ENCODE results near the gene MYL10.

MYL10 gene

DNA sequence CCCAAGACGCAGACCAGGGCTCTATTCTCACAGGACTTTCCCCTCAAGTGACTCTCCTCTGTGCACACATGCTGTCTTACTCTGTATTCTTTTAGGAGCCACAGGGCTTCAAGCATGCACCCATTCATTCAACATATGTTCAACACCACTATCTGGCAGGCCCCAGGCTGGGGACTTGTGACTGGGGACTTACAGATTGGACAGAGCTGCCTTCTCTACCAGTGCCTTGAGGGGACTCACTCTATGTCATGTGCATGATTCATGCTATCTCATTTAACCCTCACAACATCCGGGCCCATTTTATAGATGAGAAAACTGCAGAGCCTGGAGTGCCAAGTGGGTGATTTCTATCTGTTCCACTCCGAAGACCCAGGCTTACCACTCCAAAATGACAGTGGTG lies 34.3 kb downstream of the MYL10 start:
- DNase-seq, result no peak

DNA sequence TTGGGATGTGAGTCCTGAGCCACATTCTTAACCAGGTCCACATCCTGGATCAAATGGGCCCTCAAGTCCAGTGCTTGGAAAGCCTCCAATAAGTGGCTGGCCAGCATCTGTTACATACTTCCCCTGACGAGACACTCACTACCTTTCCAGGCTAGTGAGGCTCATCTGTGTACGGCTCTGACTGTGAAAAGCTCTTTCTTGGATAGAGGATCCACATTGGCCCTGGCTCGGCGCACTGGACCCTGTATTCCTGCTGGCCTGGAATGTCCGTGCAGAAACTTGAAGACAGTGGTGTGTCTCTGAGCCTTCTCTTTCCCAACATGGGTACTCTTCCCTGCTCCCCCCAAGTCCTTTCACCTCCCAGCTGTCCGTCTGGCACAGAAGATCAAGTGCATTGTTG lies 35.5 kb downstream of the MYL10 start:
- DNase-seq, result no peak

DNA sequence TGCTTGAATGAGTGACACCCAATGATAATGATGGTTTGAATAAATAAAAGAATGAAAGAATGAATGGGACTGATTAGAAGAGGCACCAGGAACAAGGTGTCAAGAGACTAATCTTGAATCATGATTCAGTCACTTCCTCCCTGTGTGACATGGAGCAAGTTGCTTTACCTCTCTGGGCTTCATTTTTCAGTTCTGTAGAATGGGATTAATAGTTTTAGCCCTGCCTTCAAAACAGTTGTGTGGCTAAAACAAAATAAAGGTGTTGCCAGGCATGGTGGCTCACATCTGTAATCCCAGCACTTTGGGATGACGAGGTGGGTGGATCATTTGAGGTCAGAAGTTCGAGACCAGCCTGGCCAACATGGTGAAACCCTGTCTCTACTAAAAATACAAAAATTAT lies 37.6 kb downstream of the MYL10 start:
- no peak for DNase-seq

DNA sequence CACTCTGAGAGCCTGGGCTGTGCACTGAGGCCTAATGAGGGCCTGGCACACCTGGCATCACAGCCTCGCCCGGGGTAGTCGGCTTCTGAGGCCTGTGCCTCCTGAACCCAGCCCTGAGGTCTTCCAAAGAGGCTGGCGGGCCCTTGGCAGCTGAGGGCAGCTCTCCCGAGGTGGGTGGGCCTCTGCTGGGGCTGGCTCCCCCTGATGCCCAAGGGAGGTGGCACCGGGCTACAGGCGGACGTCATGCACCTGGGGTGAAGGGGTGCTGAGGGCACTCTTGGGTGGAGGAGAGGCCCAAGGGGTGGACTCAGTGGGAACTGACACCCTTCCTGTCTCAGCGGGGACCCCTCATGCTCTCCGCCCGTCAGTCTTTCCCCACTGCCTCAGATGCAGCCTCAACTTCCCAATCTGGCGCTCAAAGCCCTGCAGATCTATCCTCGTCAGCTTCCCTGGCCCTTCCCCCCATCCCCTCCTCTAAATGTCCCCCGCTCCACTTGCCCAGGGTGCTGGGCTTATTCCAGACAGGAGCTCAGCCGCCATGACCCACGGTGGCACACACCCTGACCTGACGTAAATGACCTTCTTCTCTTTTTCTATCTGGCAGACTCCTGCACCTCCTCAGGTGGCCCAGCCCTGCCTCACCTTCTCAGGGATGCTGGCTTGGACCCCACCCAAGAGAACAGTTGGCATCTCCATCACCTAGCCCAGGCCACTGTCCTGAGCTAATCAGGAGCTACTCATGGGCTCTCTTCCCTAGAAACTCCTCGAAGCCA lies 38.2 kb downstream of the MYL10 start:
- DNase-seq, result peak; percentile 33

DNA sequence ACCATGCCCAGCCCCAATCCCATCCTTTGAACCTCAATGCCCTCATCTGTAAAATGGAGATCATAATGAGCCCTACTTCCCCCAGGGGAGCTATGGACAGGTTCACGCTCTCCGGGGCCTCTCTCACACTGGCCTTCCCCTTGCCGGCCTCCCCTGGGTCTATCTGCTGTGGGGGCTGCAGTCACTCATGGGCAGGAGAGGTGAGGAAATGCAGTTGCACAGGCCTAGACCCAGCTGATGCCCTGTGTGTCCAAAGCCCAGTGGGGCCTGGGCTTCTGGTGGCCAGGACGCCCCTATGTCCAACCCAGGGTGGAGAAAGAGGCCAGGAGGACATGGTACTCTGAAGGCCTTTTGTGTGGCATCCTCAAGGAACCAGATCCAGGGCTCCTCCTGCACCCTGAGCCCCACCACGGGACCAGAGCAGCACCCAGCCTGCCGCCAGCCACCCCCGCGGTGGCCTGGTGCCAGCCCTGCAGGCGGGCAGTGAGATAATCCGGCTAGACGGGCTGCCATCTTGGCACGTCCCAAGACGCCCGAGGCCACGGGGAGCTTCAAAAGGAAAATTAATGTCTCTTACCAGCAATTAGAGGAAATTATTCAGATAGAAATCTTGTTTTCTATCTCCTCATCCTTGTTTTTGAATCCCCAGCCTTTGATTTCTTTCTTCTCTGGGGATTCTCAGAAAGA lies 39.0 kb downstream of the MYL10 start:
- peak; percentile 44 for DNase-seq

DNA sequence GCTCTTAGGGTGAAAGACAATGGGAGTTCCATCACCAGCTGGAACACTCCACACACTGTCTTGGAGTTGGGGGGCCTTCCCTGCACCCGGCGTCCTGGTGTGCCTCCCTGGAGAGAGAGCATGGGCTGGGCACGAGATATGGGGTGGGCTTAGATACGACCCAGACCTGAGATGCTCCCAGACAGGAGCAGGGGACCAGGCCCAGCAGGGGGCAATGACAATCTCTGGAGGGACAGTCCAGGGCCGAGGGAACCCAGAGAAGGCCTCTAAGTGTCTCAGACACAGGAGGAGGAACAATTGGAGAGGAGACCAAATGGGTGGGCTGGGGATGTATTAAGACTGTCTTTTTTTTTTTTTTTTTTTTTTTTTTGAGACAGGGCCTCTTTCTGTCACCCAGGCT lies 40.0 kb downstream of the MYL10 start:
- peak; percentile 24 for DNase-seq

DNA sequence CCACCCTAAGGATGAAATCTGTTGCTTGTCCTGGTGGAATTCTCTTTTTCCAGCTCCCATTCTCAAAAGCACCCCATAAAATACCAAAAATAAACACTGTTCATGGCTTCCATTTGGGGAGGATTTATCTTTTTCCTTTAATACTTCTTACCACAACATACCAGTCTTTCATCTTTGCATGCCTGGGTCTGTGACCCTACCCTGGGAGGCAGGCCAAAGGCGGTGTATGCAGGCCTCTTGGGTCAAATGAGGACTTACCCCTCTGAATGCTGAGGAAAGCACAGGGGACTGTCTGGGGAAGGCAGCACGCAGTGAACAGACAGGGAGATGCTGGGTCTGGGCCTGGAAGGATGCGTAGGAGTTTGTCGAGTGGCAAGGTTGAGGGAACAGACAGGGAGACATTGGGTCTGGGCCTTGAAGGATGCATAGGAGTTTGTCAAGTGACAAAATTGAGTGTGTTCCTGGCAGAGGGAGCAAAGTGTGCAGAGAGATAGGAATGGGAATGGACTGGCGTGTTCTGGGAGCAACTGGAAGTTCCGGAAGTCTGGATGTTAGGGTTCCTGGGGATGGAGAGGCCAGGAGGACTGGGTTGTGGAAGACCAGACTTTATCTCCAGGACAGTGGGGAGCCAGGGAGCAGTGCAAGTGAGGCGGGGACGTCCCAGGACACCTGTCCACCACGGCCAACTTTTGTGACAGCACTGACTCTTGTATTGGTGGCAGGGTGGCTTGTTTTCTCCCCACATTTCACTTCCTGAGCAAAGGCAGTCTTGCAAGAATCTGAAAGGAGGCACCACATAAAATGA lies 40.8 kb downstream of the MYL10 start:
- peak; percentile 28 for DNase-seq

DNA sequence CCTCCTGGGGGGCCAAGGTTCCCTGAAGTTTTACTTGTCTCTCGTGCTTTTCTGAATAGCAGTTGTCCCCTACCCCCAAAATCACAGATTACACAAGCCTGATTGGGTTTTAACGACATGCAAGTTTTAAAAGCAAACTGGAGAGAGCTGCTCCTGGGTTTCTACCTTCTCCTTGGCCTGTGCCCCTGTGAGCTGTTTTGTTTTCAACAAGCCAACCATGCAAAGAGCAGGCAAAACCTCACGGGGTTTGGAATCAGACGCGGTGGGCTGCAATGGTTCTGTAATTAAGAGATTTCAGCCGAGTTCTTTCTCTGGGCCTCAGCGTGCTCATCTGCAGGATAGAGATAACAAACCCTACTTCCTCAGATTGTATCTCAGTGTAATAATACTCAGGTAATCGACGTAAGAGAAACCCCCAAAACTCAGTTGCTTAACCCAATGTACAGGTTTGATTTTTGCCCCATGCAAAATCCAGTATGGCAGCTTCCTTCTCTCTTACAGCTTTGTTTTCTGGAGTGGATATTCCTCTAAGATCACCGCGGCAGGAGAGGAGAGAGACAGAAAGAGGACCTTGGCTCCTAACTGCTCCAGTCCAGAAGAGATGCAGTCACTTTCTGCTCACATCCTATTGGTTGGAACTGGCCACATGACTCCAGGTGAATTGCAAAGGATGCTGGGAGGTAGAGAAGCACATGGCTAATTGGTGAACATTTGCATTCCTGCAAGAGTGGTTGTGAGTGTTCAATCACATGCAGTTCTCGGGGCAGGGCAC lies 42.0 kb downstream of the MYL10 start:
- peak; percentile 17 for DNase-seq

DNA sequence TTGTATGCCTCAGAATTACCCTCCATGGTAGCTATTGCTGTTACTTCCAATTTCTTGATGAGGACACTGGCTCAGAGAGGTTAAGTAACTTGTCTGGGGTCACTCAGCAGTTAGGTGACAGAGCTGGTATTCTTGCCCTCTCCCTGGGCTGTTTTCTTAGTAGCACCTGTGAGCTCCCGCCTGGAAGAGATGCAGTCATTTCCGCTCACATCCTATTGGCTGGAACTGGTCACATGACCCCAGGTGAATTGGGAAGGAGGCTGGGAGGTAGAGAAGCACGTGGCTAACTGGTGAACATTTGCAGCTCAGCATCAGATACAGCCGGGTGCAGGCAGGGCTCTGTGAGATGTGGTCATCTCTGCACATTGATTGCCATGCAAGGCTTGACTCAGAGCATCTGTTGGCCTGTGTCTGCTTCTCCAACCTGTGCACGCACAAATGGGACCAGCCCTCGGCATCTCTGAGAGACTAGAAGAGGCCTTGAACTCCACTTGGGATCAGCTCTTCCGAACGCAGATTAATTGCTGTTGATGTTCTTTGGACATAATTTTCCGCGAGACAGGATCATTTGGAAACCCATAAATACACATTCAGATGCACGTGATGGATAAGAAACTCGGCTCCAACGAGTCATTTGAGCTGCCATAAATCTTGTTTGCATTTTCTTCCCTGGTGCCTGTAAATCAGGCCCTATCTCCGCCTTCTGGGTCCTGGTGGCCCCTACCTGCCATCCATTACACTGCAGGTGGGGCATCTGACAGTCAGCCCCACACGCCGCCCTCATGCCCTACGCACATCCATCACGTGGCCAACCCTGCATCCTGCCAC lies 42.8 kb downstream of the MYL10 start:
- DNase-seq, result peak; percentile 26

DNA sequence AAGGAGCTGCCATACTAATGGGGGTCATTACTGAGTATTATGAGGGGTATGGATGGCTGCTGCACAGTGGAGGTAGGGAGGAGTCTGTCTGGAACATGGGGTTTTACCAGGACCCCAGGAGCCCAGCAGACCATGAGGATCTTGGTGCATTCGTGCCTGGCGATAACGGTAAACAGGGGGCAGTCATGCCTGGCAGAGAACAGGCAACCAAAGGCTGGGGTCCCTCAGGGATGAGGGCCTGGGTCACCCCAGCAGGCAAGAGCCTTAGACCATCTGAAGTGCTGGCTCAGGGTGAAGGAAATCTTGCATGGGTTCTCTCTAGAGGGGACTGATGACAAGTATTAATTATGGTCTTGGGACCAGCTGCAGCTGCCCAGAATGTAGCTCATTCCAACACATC lies 46.1 kb downstream of the MYL10 start:
- peak; percentile 28 for DNase-seq

DNA sequence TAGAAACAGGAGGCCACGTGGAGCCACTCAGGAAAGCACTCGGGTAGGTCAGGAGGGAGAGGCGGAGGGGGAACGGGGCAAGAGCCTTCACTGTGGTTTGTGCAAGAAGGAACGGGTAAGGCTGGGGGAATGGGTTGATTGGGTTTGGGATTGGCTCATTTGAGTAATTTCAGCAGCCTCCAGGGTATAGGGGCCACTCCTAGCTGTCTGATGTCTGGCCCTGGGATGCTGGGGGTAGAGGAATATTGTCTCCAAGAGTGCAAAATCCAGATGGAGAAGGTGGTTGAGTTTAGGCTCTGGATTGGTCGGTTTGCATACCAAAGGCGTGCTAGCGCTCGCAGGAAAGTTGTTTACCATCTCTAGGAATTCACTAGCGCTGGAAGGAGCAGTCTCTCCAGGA lies 47.2 kb downstream of the MYL10 start:
- DNase-seq, result peak; percentile 13

DNA sequence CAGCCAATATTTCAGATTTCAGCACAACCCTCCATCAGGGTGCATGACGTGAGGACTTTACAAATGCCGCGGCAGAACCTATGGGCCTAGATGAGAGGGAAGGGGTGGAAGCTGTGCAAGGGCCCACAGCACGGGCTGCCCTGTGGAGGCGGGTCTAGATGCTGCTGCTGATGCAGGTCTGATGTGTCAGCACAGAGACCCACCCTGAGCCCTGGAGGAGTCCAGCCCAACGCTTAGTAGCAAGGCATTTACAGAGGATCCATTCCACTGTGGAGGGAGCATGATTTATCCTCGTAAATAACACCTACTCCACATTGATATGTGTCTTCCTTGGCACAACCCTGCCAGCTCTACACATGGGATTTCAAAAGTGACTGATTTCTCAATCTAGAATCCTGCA lies 48.5 kb downstream of the MYL10 start:
- DNase-seq, result no peak

DNA sequence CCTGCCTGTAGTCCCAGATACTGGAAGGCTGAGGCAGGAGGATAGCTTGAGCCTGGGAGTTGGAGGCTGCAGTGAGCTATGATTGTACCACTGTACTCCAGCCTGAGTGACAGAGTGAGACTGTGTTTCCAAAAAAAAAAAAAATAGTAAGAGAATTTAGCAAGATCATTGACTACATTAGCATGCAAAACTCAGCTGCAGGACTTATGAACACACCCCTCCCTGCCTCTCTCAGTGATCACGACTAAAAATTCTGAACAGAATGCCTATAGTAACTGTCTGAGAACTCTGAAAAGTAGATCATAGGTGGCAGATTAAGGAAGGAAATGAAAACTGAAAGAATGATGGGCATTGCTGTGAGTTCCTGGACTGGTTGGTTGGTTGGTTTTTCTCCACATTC lies 50.5 kb downstream of the MYL10 start:
- DNase-seq, result no peak

DNA sequence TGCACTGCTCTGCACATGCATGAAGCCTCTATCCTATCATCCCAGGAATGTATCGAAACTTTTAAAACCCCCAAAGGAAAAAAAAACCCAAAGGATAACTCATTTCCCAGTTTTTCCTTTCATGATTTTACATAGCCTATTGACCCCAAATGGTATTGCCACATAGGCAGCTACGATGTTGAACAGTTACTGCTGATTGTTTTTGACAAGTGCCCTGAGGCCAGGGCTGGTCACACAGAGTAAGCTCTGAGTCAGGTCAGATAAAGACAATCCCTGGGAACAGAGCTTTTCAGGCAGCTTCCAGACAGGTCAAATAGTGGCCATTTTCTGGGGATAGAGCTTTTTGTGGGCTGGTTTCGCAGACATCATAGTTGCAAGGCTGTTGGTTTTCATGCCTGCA lies 52.1 kb downstream of the MYL10 start:
- DNase-seq, result peak; percentile 17

DNA sequence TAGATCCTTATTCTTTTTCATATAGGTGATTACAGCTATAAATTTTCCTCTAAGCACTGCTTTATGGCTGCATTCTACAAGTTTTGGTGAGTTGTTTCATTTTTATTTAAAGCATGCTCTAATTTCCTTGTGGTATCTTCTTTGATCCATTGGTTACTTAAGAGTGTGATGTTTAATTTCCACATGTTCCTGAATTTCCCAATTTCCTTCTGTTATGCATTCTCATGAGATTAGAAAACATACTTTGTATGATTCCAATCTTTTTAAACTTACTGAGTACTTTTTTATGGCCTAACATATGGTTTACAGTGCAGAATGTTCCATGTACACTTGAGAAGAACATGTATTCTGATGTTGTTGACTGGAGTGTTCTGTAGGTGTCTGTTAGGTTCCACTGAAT lies 53.4 kb downstream of the MYL10 start:
- no peak for DNase-seq

DNA sequence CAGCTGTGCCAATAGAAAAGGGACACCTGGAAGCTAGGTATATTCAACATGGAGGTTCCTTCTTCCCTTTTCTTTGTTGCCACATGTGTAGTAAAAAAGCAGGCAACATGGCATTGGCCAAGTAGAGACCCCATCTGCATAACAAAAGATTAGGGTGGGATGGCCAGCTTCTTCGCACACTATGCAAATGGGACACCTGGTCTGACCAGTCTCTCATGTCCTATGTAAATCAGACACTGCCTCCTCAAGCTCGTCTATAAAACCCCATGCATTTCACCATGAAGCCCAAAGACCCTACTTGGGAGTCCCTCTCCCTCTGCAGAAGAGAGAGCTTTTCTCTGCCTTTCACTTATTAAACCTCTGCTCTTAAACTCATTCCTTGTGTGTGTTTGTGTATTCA lies 53.9 kb downstream of the MYL10 start:
- no peak for DNase-seq

DNA sequence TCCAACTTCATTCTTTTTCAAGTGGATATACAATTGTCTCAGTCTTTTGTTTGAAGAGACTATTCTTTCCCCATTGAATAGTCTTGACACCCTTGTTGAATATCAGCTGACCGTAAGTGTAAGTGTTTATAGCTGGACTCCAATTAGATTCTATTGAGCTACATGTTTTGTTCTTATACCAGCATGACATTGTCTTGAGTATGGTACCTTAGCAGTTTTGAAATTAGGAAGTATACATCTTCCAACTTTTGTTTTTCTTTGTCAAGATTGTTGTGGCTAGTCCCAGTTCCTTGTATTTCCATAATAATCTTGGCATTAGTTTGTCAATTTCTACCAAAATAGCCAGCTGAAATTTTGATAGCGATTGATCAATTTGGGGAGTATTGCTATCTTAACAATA lies 56.9 kb downstream of the MYL10 start:
- DNase-seq, result no peak

DNA sequence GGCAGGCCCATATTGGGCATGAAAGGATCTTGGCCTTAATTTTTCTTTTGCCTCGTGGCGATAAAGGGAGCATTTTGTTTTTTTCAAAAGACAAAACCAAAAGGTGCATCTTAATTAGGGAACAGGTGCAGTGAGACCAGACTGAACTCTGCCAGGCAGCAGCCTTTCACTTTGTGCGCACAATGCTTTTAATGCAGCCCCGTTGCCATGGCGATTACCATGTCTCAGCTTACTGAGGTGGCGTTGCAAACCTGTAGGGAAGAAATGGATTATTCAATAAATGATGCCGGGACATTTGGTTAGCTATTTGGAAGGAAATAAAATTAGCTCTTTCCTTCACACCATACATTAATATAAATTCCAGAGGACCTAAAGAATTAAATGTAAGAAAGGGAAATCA lies 61.9 kb downstream of the MYL10 start:
- DNase-seq, result no peak

DNA sequence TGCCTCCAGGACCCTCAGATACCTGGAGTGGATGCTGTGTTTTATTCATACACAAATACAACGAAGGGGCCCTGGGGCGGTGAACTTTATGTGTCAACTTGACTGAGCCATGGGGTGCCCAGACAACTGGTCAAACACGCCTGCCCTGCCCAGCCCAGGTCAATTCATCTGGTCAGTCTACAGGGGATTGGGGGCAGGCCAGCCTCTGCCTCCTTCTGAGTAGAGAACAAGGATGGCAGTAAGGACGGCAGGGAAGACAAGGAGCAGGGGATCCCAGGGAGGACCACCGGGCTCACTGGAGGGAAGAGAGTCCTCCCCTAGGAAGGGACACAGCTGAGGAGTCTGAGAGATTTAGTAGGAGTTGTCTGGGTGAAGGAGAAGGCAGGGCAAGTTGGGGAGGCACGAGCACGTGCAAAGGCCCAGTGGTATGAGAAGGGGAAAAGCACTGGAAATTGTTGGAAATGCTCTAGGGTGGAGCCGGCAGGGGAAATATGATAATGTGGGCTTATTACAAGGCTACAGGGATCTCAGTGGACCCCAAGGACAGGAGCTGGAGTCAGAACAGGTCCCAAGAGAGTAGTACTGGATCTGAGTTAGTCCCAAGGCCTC lies 63.4 kb downstream of the MYL10 start:
- no peak for DNase-seq

DNA sequence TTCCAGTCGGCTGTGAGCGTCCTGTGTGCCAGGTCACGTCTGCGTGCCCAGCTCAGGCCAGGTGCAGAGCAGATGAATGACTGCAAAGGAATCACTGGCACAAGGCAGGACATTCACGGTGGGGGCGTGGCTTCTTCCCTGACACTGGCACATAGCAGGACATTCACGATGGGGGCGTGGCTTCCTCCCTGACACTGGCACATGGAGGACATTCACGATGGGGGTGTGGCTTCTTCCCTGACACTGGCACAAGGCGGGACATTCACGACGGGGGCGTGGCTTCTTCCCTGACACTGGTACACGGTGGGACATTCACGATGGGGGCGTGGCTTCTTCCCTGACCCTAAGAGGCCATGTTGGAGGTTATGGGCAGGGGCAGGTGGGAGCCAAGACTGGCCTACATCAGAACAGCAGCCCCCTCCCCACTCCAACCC lies 64.3 kb downstream of the MYL10 start:
- no peak for DNase-seq

DNA sequence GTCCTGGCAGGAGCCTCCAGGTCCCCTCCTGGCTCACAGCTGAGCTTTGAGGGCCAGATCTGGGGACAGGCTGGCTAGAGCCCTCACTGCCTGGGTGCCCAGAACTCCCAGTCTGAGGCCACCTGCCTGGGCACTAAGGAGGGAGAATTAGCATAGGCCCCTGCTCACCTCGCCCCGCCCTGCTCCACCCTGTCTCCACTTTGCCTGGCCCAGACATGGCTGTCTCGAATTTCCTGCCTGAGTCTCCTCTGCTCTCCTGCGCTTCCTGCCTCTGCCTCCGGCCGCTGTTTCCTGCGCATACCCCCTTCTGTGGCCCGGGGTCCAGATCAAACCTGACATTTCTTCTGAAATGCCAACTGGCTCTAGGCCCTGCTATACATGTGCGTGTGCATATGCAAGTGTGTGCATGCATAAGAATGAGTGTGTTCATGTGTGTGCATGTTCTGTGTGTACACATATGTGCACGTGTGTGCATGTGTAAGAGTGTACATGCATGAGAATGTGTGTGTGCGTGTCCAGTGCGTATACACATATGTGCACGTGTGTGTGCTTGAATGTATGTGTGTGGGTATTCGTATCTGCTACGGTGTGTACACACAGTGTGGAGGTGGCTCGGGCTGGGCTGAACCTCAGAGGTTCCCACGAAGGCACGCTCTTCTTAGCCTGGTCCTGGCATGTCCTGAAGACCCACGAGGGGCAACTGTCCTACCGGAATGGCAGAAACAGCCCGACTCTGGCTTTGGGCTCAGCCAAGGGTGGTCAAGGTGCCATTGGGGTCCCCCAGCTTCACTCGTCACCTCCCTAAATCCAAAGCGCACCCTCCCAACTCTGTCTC lies 64.9 kb downstream of the MYL10 start:
- no peak for DNase-seq

Data from activated CD8-positive, alpha-beta memory T cell treated with anti-CD3 and anti-CD28 coated beads for 24 hours (primary cell).